Activated CD4-positive, alpha-beta T cell treated with anti-CD3 and anti-CD28 coated beads, Interleukin-2, Interleukin-6, amounts not matched to agents 100 ng/mL and 50 ng/mL, durations not matched to agents 16 hours and 8 hours (primary cell): Measurements from ENCODE around the gene GCC1.
"Not testable (repeated sequence)": the region's sequence is repeated elsewhere in the genome, so short reads cannot be mapped to it uniquely, and the experiment has no call there.

ENCODE experiments used
- DNase-seq: peaks from one replicate; pipeline ENCODE4 v3.0.0-alpha.2; 2020

The GCC1 gene

GRCh38 chr7:127588697-127589482 is 3.5 kb upstream of the GCC1 start:
- DNase-seq: peak; percentile 41

- DNase-seq: peak; percentile 92
These were observed 2.8 kb upstream of the GCC1 start, which contains the start of gene ARF5 for GRCh38 chr7:127588019-127588696. TSS of gene ARF5 (plus strand) at chr7:127588411. CDS start at chr7:127588499, 88 bp downstream.

GRCh38 chr7:127587663-127588018 is 2.2 kb upstream of the GCC1 start:
- no peak for DNase-seq

- no peak for DNase-seq
These were observed 950 bp upstream of the GCC1 start for GRCh38 chr7:127586346-127586745.

GRCh38 chr7:127584648-127585043 is 750 bp downstream of the GCC1 start:
- no peak for DNase-seq

- no peak for DNase-seq
These were observed 3.0 kb downstream of the GCC1 start for GRCh38 chr7:127582361-127582760.

GRCh38 chr7:127581716-127582115 is 3.7 kb downstream of the GCC1 start:
- DNase-seq: no peak

- DNase-seq: no peak
These were observed 4.8 kb downstream of the GCC1 start for GRCh38 chr7:127580612-127581011.

- DNase-seq: no peak
These were observed 6.6 kb downstream of the GCC1 start for GRCh38 chr7:127578711-127579275.

- DNase-seq: no peak
These were observed 7.2 kb downstream of the GCC1 start for GRCh38 chr7:127578036-127578684.

- no peak for DNase-seq
These were observed 13.5 kb downstream of the GCC1 start for GRCh38 chr7:127571741-127572505.

GRCh38 chr7:127568034-127568433 is 17.4 kb downstream of the GCC1 start:
- DNase-seq: not testable (repeated sequence)

GRCh38 chr7:127566242-127566641 is 19.2 kb downstream of the GCC1 start:
- DNase-seq: no peak

GRCh38 chr7:127557803-127558202 is 27.6 kb downstream of the GCC1 start:
- DNase-seq: no peak

GRCh38 chr7:127556404-127556803 is 29.0 kb downstream of the GCC1 start:
- DNase-seq: no peak

- no peak for DNase-seq
These were observed 33.5 kb downstream of the GCC1 start for GRCh38 chr7:127551941-127552340.

GRCh38 chr7:127550247-127550646 is 35.1 kb downstream of the GCC1 start:
- no peak for DNase-seq

GRCh38 chr7:127546313-127546712 is 39.1 kb downstream of the GCC1 start:
- no peak for DNase-seq

GRCh38 chr7:127541548-127541947 is 43.8 kb downstream of the GCC1 start:
- no peak for DNase-seq

GRCh38 chr7:127540461-127540860 is 44.9 kb downstream of the GCC1 start:
- DNase-seq: not testable (repeated sequence)

GRCh38 chr7:127539116-127539515 is 46.3 kb downstream of the GCC1 start:
- no peak for DNase-seq

GRCh38 chr7:127536741-127537140 is 48.7 kb downstream of the GCC1 start:
- no peak for DNase-seq

GRCh38 chr7:127536394-127536691 is 49.1 kb downstream of the GCC1 start:
- DNase-seq: no peak
